ENCODE results near the gene EPHA6. TPM values are rescaled to one million over a fixed set of nuclear protein-coding genes. Genes with fewer than 3 reads are reported as not detected.

Gene EPHA6
- total RNA-seq: 1 to 10 TPM in 1 of 2 donors, under 1 TPM in 1; 0.58 to 1.1 TPM
- long read RNA-seq: 0 reads

DNA sequence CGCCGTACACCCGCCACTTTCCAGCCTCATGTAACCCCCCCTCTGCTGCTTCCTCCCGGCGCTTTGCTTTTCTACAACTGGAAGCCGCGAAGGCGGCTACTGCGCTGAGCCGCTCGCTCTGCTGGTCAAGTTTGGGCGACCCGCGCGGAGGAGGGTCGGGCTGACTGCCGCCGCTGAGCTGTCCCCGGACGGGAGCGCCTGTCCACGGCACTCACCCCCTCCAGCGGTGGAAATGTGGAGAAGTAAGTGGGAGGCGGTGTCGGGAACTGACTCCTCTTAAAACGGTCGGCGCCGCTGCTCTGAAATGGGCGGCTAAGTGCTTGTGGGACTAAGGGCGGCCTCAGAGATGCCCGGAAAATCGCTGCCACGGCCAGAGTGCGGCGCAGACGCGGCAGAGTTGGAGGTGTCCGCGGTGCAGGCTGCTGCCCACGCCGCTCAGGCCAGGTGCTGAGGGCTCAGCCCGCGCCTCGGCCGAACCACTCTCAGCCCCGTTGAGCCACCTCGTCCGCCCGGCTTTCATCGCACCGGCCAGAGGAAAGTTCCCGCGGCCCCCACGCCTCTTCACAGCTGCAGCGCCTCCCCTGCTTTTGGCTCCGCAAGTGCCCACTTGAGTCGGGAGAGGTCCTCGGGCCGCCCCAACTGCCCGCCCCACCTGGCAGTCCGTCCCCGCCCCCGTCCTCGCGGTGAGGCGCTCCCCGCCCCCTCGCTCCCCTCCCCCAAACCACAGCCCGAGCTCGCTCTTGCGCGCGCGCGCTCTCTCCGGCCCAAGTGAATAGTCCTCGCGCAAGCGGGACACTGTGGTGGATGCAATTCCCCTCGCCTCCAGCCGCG is at the start of gene EPHA6:
Gene EPHA6, plus strand, starts transcription at position 775 of the 831 bp plus-strand sequence.
- intact Hi-C loops (cut with DNase I): no loop called here
- ATAC-seq: peak; percentile 66 to 80
- DNase-seq: peak; percentile 46

DNA sequence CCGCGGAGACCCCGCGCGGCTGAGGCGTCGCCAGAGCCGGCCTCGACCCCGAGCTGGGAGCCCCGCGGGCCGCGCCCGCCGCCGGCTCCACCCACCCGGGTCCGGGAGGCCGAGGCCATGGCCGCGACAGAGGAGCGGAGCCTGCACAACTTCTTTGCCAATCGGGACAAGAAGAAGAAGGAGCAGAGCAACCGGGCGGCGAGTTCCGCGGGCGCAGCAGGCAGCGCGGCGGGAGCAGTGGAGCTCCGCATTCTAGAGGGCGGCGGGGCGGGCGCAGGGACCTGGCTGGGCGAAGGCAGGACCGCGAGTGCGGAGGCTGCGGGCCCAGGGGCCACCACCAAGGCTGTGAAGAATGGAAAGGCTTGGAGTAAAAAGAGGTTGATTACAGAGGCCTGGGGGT is 37.6 kb upstream of the EPHA6 start:
- DNase-seq (no peak), ATAC-seq (no peak)
- intact Hi-C loops (cut with DNase I): no loop called here

GRCh38 chr3:96779810-96780209 is 34.6 kb upstream of the EPHA6 start:
- DNase-seq (no peak), ATAC-seq (no peak)
- intact Hi-C loops (cut with DNase I): no loop called here

GRCh38 chr3:96796101-96796500 is 18.3 kb upstream of the EPHA6 start:
- intact Hi-C loops (cut with DNase I): no loop called here
- ATAC-seq: no peak
- no peak for DNase-seq

DNA sequence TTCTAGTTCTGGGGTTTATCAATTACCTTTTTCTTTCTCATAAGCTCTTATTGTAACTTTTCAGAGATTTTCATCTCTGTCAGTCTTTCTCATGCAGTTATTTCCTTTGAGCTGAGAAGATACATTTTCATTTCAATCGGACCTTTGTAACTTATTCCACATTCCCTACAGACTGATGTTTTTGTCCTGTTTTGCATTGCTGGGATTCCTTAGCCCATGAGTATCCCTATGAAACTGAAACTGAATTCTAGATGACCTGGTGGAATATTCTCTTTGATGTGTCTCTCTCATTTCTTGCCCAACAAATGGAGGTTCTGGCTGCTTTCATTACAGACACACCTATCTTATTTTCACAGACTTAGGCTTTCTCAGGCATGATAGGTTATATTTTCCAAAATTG is 10.5 kb upstream of the EPHA6 start:
- no peak for ATAC-seq
- intact Hi-C loops (cut with DNase I): no loop called here
- DNase-seq: no peak

DNA sequence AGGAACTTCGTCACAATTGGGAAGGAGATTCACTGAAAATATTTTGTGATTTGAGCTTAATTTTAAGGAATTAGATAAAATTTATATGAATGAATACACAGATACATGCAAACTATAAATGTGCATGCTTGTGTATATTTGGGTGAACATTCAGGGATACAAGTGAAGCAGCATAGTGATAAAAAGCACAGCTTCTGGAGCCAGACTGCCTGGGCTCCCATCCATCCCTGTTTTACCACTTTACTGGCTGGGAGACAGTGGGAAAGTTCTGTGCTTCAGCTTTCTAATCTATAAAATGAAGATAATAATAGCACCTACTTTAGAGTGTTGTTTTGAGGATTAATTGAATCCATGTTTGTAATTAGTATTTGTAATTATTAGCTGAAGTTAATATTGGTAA is 8.1 kb upstream of the EPHA6 start:
- no peak for ATAC-seq
- no peak for DNase-seq
- intact Hi-C loops (cut with DNase I): no loop called here

- DNase-seq (peak; percentile 66), ATAC-seq (peak; percentile 89 to 95)
- intact Hi-C loops (cut with DNase I): no loop called here
These were observed 1.1 kb upstream of the EPHA6 start for GRCh38 chr3:96813134-96813819.

- no peak for DNase-seq
- ATAC-seq: no peak
- intact Hi-C loops (cut with DNase I): no loop called here
These were observed 515 bp downstream of the EPHA6 start for GRCh38 chr3:96814651-96815567.

- ATAC-seq (no peak), DNase-seq (no peak)
- intact Hi-C loops (cut with DNase I): no loop called here
These were observed 16.8 kb downstream of the EPHA6 start for GRCh38 chr3:96831175-96831574.

DNA sequence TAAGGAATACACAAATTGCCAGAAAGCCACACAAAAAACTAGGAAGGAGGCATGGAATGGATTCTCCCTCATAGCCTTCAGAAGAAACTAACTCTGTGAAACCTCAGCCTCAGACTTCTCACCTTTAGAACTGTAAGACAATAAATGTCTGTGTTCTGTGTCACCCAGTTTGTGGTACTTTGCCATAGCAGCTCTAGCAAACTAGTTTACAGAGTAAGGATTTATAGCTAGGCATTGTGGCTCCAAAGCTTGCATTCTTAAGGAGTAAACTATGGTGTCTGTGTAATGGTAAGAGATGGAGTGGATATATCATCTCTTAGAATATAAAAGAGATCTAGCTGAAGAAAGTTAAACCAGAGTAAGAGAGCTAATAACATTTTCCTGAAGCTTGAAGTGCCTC is 18.9 kb downstream of the EPHA6 start:
- DNase-seq: no peak
- no peak for ATAC-seq
- intact Hi-C loops (cut with DNase I): no loop called here

DNA sequence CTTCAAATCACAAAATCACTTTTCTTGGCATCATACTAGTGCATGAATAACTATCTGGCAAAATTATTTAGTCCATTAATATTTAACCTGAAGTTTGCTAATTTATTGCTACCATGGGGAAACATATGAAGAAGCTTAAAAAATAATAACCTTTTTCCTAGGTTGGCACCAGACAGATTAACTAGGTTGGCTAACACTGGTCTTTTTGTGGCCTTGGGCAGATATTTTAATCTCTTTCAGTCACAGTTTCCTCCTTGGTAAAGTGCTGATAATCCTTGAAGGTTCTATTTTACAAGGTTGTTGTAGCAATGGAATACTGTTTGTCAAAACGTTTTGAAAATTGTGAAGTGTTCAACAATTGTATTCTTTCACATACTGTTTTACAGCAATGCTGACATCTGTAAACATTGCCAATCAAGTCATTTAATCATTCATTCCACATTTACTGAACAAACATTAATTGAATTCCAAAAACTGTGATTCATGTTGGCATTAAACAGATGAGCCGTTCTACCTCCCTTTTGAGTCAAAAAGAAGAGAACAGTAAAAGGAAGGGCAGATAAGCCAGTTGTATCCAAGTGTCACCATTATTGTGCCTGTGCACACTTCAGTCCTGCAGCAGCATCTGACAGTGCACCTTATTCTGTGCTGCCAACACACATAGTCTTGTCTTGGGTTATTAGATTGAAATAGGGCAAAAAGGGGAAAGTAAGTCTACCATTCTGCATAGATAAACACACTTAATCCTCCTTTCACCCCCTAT is 21.9 kb downstream of the EPHA6 start:
- ATAC-seq: no peak
- no peak for DNase-seq
- intact Hi-C loops (cut with DNase I): no loop called here

- ATAC-seq (no peak), DNase-seq (no peak)
- intact Hi-C loops (cut with DNase I): no loop called here
These were observed 29.3 kb downstream of the EPHA6 start for GRCh38 chr3:96843505-96844203.

DNA sequence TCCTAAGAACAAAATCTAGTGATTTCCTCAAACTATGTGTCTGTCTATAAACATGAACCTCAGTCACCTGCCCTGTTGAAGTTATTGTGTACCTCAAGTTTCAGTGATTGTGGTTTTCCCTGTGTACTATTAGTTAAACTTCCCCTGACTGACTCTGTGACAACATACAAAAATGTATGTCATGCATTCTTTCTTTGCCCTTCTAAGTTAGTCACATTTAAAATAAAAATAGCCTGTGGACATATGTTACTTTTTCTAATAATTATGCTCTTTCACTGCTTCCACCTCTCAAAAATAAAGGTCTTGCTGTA is 29.8 kb downstream of the EPHA6 start:
- intact Hi-C loops (cut with DNase I): no loop called here
- no peak for DNase-seq
- ATAC-seq: no peak

GRCh38 chr3:96852849-96853248 is 38.5 kb downstream of the EPHA6 start:
- DNase-seq (no peak), ATAC-seq (no peak)
- intact Hi-C loops (cut with DNase I): no loop called here

DNA sequence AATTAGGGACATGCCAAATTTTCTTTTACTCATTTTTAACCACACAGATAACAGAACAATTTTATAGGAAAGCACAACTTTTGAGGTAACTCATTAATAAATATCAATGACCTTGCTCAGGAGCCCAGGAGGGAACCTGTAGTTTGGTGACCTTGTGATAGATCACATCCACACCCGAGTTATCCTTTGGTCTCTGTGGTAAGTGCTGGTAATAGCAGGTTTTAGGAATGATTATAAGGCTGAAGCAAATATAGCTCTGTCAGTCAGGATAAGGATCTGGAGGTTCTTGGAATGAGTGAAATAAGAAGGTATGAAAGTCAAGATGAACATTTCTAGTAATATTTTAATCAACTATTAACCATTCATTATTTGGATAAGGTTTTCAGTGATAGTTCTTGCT is 46.5 kb downstream of the EPHA6 start:
- no peak for DNase-seq
- intact Hi-C loops (cut with DNase I): loop anchor here in 1 of 2 donors (5.0 kb wide), 1 partner anchor 856 kb away; no protein-coding TSS in a partner anchor
- ATAC-seq: no peak

DNA sequence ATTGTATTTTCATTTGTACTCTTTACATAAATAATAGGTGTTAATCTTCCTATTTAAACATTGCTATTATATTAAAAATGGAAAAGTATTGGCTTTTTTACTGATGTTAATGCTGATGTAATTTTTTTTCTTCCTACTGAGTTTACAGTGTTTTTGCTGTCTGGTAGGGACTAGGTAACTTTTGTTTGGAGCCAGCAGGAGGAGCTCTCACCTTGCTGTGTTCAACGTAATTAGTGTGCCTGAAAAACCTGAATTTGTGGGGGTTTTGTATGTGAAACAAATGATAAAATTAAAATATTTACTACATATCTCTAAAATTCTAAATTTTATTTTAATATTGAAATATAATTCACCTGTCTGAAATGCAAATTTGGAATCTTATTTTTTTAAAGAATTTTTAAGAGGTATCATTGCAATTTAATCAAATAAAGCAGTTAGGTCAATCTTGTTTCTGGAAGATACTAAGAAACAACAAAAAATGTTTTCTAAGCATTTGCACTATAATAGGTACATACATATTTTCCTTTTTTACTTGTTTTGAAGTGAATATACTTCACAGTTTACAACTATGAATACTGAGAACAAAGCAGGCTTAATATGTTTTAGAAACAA is 48.8 kb downstream of the EPHA6 start:
- ATAC-seq: no peak
- DNase-seq: no peak
- intact Hi-C loops (cut with DNase I): loop anchor here in 1 of 2 donors (5.0 kb wide), 1 partner anchor 854 kb away; no protein-coding TSS in a partner anchor

- intact Hi-C loops (cut with DNase I): no loop called here
- DNase-seq (no peak), ATAC-seq (no peak)
These were observed 51.2 kb downstream of the EPHA6 start for GRCh38 chr3:96865605-96866004.

DNA sequence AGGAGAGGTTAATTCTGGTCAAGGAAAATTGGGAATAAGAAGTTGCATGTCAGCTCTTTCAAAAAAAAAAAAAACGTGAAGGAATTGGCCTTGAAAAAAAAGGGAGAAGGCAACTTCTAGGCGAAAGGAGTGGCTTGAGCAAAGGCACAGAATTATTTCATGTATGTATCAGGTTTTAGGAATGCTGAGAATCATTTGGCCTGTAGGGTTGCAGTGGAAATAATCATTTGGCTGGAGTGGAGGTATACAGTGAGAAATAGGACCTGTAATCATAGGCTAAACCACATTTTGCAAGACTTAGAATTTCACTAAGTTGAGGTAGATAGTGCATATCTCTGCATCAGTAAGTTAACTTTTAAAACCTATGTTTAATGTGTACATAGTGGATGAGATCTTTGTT is 54.9 kb downstream of the EPHA6 start:
- intact Hi-C loops (cut with DNase I): no loop called here
- no peak for DNase-seq
- no peak for ATAC-seq

Measured in left cardiac atrium (tissue), 4 donors.